AG09309 (cell line): Measurements from ENCODE around the gene OR5H1.

Experiments used
- DNase-seq: peaks from one replicate; pipeline ENCODE4 v3.0.0-alpha.2; 2010; ENCODE audit warnings: low read depth
- H3K4me3 ChIP-seq: 2 replicates; pipeline ENCODE4 v1.5.1; 2011; ENCODE audit warnings: mild to moderate bottlenecking, low read depth, low read length, moderate library complexity; ENCODE audit not compliant: control insufficient read depth
- TF ChIP-seq, protein P1 (sequence below): IDR thresholded peaks from 2 replicates; pipeline ENCODE4 v1.5.1; 2011; ENCODE audit warnings: mild to moderate bottlenecking, low read depth, low read length, inconsistent platforms; ENCODE audit not compliant: insufficient read depth, control insufficient read depth; ENCODE audit errors: missing control alignments

Gene OR5H1

DNA sequence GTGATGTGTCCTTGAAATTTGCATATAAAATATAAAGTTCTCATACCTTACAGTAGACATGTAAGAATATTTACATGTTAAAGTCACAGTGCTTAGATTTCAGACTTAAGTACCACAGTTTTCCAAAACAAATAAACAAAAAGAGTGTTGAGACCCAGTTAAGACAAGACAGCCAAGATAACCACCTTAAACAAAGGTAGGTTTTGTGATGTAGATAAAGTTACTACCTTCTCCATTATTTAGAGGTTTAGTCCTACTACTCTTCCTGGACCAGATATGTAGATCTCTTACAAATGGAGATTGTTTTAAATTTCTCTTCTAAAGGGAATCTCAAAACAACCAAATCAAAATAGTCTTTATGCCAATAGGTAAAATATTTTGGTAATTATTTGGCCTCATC lies 51.7 kb downstream of the OR5H1 start:
- TF ChIP-seq, protein P1, sequence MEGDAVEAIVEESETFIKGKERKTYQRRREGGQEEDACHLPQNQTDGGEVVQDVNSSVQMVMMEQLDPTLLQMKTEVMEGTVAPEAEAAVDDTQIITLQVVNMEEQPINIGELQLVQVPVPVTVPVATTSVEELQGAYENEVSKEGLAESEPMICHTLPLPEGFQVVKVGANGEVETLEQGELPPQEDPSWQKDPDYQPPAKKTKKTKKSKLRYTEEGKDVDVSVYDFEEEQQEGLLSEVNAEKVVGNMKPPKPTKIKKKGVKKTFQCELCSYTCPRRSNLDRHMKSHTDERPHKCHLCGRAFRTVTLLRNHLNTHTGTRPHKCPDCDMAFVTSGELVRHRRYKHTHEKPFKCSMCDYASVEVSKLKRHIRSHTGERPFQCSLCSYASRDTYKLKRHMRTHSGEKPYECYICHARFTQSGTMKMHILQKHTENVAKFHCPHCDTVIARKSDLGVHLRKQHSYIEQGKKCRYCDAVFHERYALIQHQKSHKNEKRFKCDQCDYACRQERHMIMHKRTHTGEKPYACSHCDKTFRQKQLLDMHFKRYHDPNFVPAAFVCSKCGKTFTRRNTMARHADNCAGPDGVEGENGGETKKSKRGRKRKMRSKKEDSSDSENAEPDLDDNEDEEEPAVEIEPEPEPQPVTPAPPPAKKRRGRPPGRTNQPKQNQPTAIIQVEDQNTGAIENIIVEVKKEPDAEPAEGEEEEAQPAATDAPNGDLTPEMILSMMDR = no peak
- DNase-seq = no peak
- no peak overlapping the region for H3K4me3 ChIP-seq

DNA sequence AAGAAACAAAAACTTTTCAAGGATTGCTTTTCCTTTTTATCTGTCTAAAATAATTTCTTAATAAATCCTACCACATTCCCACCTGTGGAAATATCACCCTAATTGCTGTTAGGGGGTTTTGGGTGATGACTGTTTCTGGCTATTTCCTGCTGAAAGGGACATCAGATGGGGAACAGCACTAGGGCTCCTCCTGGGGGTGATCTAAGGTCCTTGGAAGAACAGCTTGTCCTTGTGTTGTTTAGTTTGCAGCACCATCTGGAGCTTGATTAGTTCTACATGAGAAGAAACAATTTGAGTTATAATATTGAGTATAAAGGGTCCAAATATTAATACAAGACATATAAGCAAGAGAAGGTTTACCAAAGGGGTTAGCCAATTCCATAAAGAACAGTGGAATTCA lies 54.7 kb downstream of the OR5H1 start:
- DNase-seq = no peak
- no peak overlapping the region for H3K4me3 ChIP-seq
- TF ChIP-seq, protein P1 = no peak
